HS-27A (cell line): ENCODE measurements around the gene SHH.
"Not testable (repeated sequence)": the region's sequence is repeated elsewhere in the genome, so short reads cannot be mapped to it uniquely, and the experiment has no call there.

Experiments
- DNase-seq: peaks from one replicate; pipeline ENCODE4 v3.0.0-alpha.2; 2012; ENCODE audit warnings: low read depth, missing footprints

SHH gene

GRCh38 chr7:155842496-155843265 is 30.4 kb upstream of the SHH start:
- no peak for DNase-seq

- no peak for DNase-seq
Measured at GRCh38 chr7:155840909-155841308, 28.6 kb upstream of the SHH start.

- DNase-seq = no peak
Measured at GRCh38 chr7:155840262-155840885, 28.1 kb upstream of the SHH start.

- no peak for DNase-seq
Measured at GRCh38 chr7:155839461-155839860, 27.2 kb upstream of the SHH start.

- not testable (repeated sequence) for DNase-seq
Measured at GRCh38 chr7:155838312-155838711, 26.0 kb upstream of the SHH start.

GRCh38 chr7:155837126-155837479 is 24.8 kb upstream of the SHH start:
- DNase-seq = no peak

GRCh38 chr7:155836216-155837125 is 24.2 kb upstream of the SHH start:
- no peak for DNase-seq

GRCh38 chr7:155835446-155836215 is 23.4 kb upstream of the SHH start:
- DNase-seq = no peak

- DNase-seq = no peak
Measured at GRCh38 chr7:155834486-155835048, 22.3 kb upstream of the SHH start.

- DNase-seq = no peak
Measured at GRCh38 chr7:155833651-155834050, 21.4 kb upstream of the SHH start.

GRCh38 chr7:155832581-155832981 is 20.3 kb upstream of the SHH start:
- DNase-seq = no peak

- DNase-seq = no peak
Measured at GRCh38 chr7:155831807-155832524, 19.7 kb upstream of the SHH start.

- DNase-seq = no peak
Measured at GRCh38 chr7:155830961-155831806, 18.9 kb upstream of the SHH start.

GRCh38 chr7:155829796-155830470 is 17.7 kb upstream of the SHH start:
- DNase-seq = no peak

GRCh38 chr7:155825336-155825735 is 13.1 kb upstream of the SHH start:
- DNase-seq = no peak

GRCh38 chr7:155824227-155824886 is 12.1 kb upstream of the SHH start:
- DNase-seq = peak; percentile 2

GRCh38 chr7:155821851-155822250 is 9.6 kb upstream of the SHH start:
- DNase-seq = no peak

GRCh38 chr7:155820788-155821187 is 8.5 kb upstream of the SHH start:
- DNase-seq = no peak

- DNase-seq = no peak
Measured at GRCh38 chr7:155820246-155820645, 8.0 kb upstream of the SHH start.
